ENCODE data around the gene SLC25A10.

SLC25A10 gene

DNA sequence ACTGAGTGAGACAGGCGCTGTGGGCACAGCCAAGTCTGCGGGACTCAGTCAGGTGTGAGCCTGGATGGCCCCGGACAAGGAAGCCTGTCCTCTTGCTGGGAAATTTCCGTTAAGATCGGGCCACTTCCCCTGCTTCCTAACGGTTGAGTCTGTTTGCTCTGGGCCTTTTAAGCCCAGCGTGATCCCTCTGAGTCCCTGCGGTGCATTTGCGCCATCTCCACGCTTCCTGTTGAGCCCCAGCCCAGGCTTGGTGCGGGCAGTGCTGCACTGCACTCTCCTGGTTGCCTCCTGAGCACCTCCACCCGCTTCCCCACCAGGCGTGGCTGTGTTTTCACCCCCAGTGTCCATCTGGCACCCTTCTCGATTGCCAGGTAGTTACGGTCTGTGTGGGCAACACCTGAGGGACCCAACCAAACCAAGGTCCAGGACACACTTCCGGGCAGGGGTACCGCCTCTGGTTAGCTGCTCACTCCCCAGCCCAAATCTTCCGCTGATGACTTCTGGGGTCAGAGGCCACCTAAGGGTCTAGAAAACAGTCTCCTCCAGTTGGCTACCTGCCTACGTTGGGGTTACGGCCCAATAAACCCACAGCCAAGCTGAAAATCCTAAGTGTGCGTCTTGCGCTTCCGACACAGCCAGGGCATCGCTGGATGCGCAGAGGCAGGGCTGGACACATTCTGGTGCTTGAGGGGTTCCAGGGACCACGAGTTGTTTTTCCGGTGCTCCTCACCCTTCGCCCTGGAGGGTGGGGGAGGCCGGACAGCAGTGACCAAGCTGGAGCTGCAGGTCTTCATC lies 1.4 kb upstream of the SLC25A10 start:
- peak overlapping the region in 1 of 2 experiments; percentile 5 for H3K4ac ChIP-seq (ENCODE audit: low read depth in 1 of 2, low read length in 2 of 2)
- peak overlapping the region in 1 of 2 experiments; percentile 61 for H2BK12ac ChIP-seq (ENCODE audit: low read length in 2 of 2)
- peak overlapping the region; percentile 10 to 13 for H3K18ac ChIP-seq (ENCODE audit: low read depth in 1 of 2, low read length in 2 of 2)
- no peak overlapping the region for H2BK15ac ChIP-seq (ENCODE audit: low read depth, poor library complexity, severe bottlenecking)
- peak overlapping the region in 1 of 2 experiments; percentile 72 for H3K4me3 ChIP-seq (ENCODE audit: insufficient read depth in 1 of 2, low read depth in 1 of 2, low read length in 2 of 2)
- H3K27me3 ChIP-seq (ENCODE audit: control insufficient read depth in 1 of 2, insufficient read depth in 1 of 2, low read length in 2 of 2): no peaks in the 10 kb centered on the region
- peak overlapping the region; percentile 53 for H3K4me2 ChIP-seq (ENCODE audit: low read length, poor library complexity, severe bottlenecking)
- peaks cover 33% of the 10 kb centered on the region for H3K4me1 ChIP-seq (ENCODE audit: control insufficient read depth, insufficient read depth, low read depth, low read length)
- H3K27ac ChIP-seq (ENCODE audit: low read length, poor library complexity, severe bottlenecking): peak overlapping the region; percentile 6
- H2AK5ac ChIP-seq (ENCODE audit: low read length, severe bottlenecking): peak overlapping the region; percentile 2
- H2BK5ac ChIP-seq (ENCODE audit: low read depth, low read length, poor library complexity, severe bottlenecking): no peak overlapping the region
- H3K14ac ChIP-seq (ENCODE audit: low read length in 2 of 2): peak overlapping the region in 1 of 2 experiments; percentile 76
- peaks cover 28% of the 10 kb centered on the region for H3K79me1 ChIP-seq (replicated peaks; ENCODE audit: low read length, poor library complexity, severe bottlenecking)
- H3K9me3 ChIP-seq (ENCODE audit: control insufficient read depth, low read length): no peaks in the 10 kb centered on the region
- H3K9ac ChIP-seq (ENCODE audit: low read length): peak overlapping the region; percentile 57
- no peak overlapping the region for H2BK120ac ChIP-seq (ENCODE audit: low read depth, low read length)
- no peak overlapping the region for H4K91ac ChIP-seq (ENCODE audit: low read length)
- peak; percentile 36 for DNase-seq
- 22% methylated on average over 29 of the region's 29 CpGs for WGBS
- H3K23ac ChIP-seq (ENCODE audit: low read length in 2 of 2): peak overlapping the region in 1 of 2 experiments; percentile 34
- no peak overlapping the region for H2AFZ ChIP-seq (ENCODE audit: low read depth, low read length)
- H4K8ac ChIP-seq (ENCODE audit: low read length): no peak overlapping the region
- H3K36me3 ChIP-seq (ENCODE audit: control insufficient read depth in 1 of 2, insufficient read depth in 2 of 2, low read depth in 1 of 2, low read length in 2 of 2): peaks cover 28 to 45% of the 10 kb centered on the region in 2 experiments

DNA sequence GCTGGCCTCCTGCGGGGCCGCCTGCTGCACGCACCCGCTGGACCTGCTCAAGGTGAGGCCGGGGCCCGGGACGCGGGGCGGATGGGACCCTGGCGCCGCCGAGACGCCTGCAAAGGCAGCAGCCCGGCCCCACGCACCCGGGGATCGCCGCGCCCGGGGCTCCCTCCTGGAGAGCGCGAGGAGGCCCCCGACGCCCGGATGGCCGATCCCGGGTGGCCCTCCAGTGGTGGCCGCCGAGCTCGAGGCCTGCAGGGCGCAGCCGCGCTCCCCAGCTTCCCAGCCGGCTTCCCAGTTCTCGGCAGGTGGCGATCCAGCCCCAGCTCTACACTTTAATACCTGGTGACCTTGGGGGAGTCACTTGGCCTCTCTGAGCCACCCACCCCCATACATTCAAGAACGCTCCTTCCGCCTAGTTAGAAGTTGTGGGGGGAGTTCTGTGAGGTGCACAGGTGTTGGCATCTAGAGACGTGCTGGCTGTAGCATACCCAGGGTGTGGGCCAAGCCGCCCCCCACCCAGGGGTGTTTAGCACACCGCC lies 452 bp downstream of the SLC25A10 start:
- WGBS: 3% methylated on average over 34 of the region's 41 CpGs

GRCh38 chr17:81713004-81713555 lies 996 bp downstream of the SLC25A10 start:
- no peak overlapping the region for H3K14ac ChIP-seq (ENCODE audit: low read length in 2 of 2)
- H4K8ac ChIP-seq (ENCODE audit: low read length): no peak overlapping the region
- H3K4ac ChIP-seq (ENCODE audit: low read depth in 1 of 2, low read length in 2 of 2): no peak overlapping the region
- peaks cover 13% of the 10 kb centered on the region for H3K79me1 ChIP-seq (replicated peaks; ENCODE audit: low read length, poor library complexity, severe bottlenecking)
- H2AK5ac ChIP-seq (ENCODE audit: low read length, severe bottlenecking): no peak overlapping the region
- no peak overlapping the region for H4K91ac ChIP-seq (ENCODE audit: low read length)
- H3K4me2 ChIP-seq (ENCODE audit: low read length, poor library complexity, severe bottlenecking): peak overlapping the region; percentile 88
- peak overlapping the region in 1 of 2 experiments; percentile 80 for H3K4me3 ChIP-seq (ENCODE audit: insufficient read depth in 1 of 2, low read depth in 1 of 2, low read length in 2 of 2)
- no peak overlapping the region for H2AFZ ChIP-seq (ENCODE audit: low read depth, low read length)
- H2BK120ac ChIP-seq (ENCODE audit: low read depth, low read length): no peak overlapping the region
- H3K27me3 ChIP-seq (ENCODE audit: control insufficient read depth in 1 of 2, insufficient read depth in 1 of 2, low read length in 2 of 2): no peaks in the 10 kb centered on the region
- peak overlapping the region; percentile 76 for H3K9ac ChIP-seq (ENCODE audit: low read length)
- no peak overlapping the region for H3K18ac ChIP-seq (ENCODE audit: low read depth in 1 of 2, low read length in 2 of 2)
- DNase-seq: no peak
- no peak overlapping the region for H2BK12ac ChIP-seq (ENCODE audit: low read length in 2 of 2)
- H2BK5ac ChIP-seq (ENCODE audit: low read depth, low read length, poor library complexity, severe bottlenecking): no peak overlapping the region
- no peak overlapping the region for H2BK15ac ChIP-seq (ENCODE audit: low read depth, poor library complexity, severe bottlenecking)
- no peak overlapping the region for H3K23ac ChIP-seq (ENCODE audit: low read length in 2 of 2)
- 61% methylated on average over 18 of the region's 18 CpGs for WGBS
- no peaks in the 10 kb centered on the region for H3K9me3 ChIP-seq (ENCODE audit: control insufficient read depth, low read length)
- H3K27ac ChIP-seq (ENCODE audit: low read length, poor library complexity, severe bottlenecking): no peak overlapping the region
- peaks cover 33% of the 10 kb centered on the region for H3K4me1 ChIP-seq (ENCODE audit: control insufficient read depth, insufficient read depth, low read depth, low read length)
- H3K36me3 ChIP-seq (ENCODE audit: control insufficient read depth in 1 of 2, insufficient read depth in 2 of 2, low read depth in 1 of 2, low read length in 2 of 2): peaks cover 4 to 45% of the 10 kb centered on the region in 2 experiments

More for the DNA sequence above, 452 bp downstream of the SLC25A10 start:
- H3K4me1 ChIP-seq (ENCODE audit: control insufficient read depth, insufficient read depth, low read depth, low read length): peaks cover 32% of the 10 kb centered on the region
- H3K27me3 ChIP-seq (ENCODE audit: control insufficient read depth in 1 of 2, insufficient read depth in 1 of 2, low read length in 2 of 2): no peaks in the 10 kb centered on the region
- no peak overlapping the region for H3K27ac ChIP-seq (ENCODE audit: low read length, poor library complexity, severe bottlenecking)
- peak overlapping the region in 1 of 2 experiments; percentile 64 for H3K14ac ChIP-seq (ENCODE audit: low read length in 2 of 2)
- no peak overlapping the region for H2BK5ac ChIP-seq (ENCODE audit: low read depth, low read length, poor library complexity, severe bottlenecking)
- no peak overlapping the region for H2BK15ac ChIP-seq (ENCODE audit: low read depth, poor library complexity, severe bottlenecking)
- H3K18ac ChIP-seq (ENCODE audit: low read depth in 1 of 2, low read length in 2 of 2): peak overlapping the region in 1 of 2 experiments; percentile 72
- no peak overlapping the region for H2BK120ac ChIP-seq (ENCODE audit: low read depth, low read length)
- peak; percentile 37 for DNase-seq
- H3K9me3 ChIP-seq (ENCODE audit: control insufficient read depth, low read length): no peaks in the 10 kb centered on the region
- peaks cover 10 to 45% of the 10 kb centered on the region in 2 experiments for H3K36me3 ChIP-seq (ENCODE audit: control insufficient read depth in 1 of 2, insufficient read depth in 2 of 2, low read depth in 1 of 2, low read length in 2 of 2)
- H2AFZ ChIP-seq (ENCODE audit: low read depth, low read length): peak overlapping the region; percentile 97
- peak overlapping the region; percentile 76 for H3K9ac ChIP-seq (ENCODE audit: low read length)
- H3K79me1 ChIP-seq (replicated peaks; ENCODE audit: low read length, poor library complexity, severe bottlenecking): peaks cover 18% of the 10 kb centered on the region
- H2AK5ac ChIP-seq (ENCODE audit: low read length, severe bottlenecking): no peak overlapping the region
- no peak overlapping the region for H2BK12ac ChIP-seq (ENCODE audit: low read length in 2 of 2)
- H3K4me3 ChIP-seq (ENCODE audit: insufficient read depth in 1 of 2, low read depth in 1 of 2, low read length in 2 of 2): peak overlapping the region; percentile 77 to 80
- no peak overlapping the region for H4K8ac ChIP-seq (ENCODE audit: low read length)
- H3K4ac ChIP-seq (ENCODE audit: low read depth in 1 of 2, low read length in 2 of 2): no peak overlapping the region
- peak overlapping the region; percentile 88 for H3K4me2 ChIP-seq (ENCODE audit: low read length, poor library complexity, severe bottlenecking)
- peak overlapping the region in 1 of 2 experiments; percentile 54 for H3K23ac ChIP-seq (ENCODE audit: low read length in 2 of 2)
- H4K91ac ChIP-seq (ENCODE audit: low read length): no peak overlapping the region

Data from mesenchymal stem cell (in vitro differentiated cells and primary cell).